PFSK-1 (cell line): ENCODE measurements around the gene HMGN4.

Source experiments
- FOXP2 ChIP-seq: optimal IDR thresholded peaks from 2 replicates; pipeline ENCODE3; 2011; ENCODE audit warnings: borderline replicate concordance, control low read depth, inconsistent platforms; ENCODE audit not compliant: insufficient read depth; ENCODE audit errors: extremely low read length, extremely low read depth
- POLR2AphosphoS5 ChIP-seq: IDR thresholded peaks from 2 replicates; pipeline ENCODE4 v1.6.1; 2012; ENCODE audit warnings: low read depth, mild to moderate bottlenecking, control low read depth, low read length, moderate library complexity
- REST ChIP-seq, 2 experiments: IDR thresholded peaks; 2 replicates each; pipeline versions ENCODE4 v1.6.1 to v1.8.0; 2011 to 2012; ENCODE audit warnings: low read depth in 2 of 2, low read length in 2 of 2, control low read depth in 1 of 2, inconsistent platforms in 1 of 2, mild to moderate bottlenecking in 1 of 2, moderate library complexity in 1 of 2; ENCODE audit not compliant: insufficient read depth in 1 of 2
- SIN3A ChIP-seq: IDR thresholded peaks from 2 replicates; pipeline ENCODE4 v1.6.1; 2012; ENCODE audit warnings: mild to moderate bottlenecking, low read length, moderate library complexity, borderline replicate concordance; ENCODE audit not compliant: insufficient read depth
- TAF1 ChIP-seq: IDR thresholded peaks from 2 replicates; pipeline ENCODE4 v1.6.1; 2012; ENCODE audit warnings: low read length, control low read depth, borderline replicate concordance; ENCODE audit not compliant: insufficient read depth

Gene HMGN4

GRCh38 chr6:26561533-26562466 lies 23.6 kb downstream of the HMGN4 start:
- TF ChIP-seq REST (IDR thresholded peaks at IDR 0.05; ENCODE audit: insufficient read depth in 1 of 2, low read depth in 2 of 2, low read length in 2 of 2) (no peak), TAF1 (no peak), POLR2AphosphoS5 (no peak), SIN3A (no peak), FOXP2 (no peak)

- TF ChIP-seq POLR2AphosphoS5: no peak
- no peak for TF ChIP-seq TAF1
Observed at GRCh38 chr6:26563488-26563887, 25.3 kb downstream of the HMGN4 start.

- TF ChIP-seq TAF1 (peak; percentile 50; the same call in 1 of the 2 replicates), FOXP2 (peak; percentile 95), POLR2AphosphoS5 (no peak), SIN3A (peak; percentile 53; the same call in 1 of the 2 replicates), REST (IDR thresholded peaks at IDR 0.05; ENCODE audit: insufficient read depth in 1 of 2, low read depth in 2 of 2, low read length in 2 of 2) (no peak)
Observed at GRCh38 chr6:26568601-26569432, 30.7 kb downstream of the HMGN4 start.

- no peak for TF ChIP-seq FOXP2
- TF ChIP-seq POLR2AphosphoS5: no peak
- TF ChIP-seq REST (IDR thresholded peaks at IDR 0.05; ENCODE audit: insufficient read depth in 1 of 2, low read depth in 2 of 2, low read length in 2 of 2): no peak
- TF ChIP-seq TAF1: no peak
- TF ChIP-seq SIN3A: no peak
Observed at GRCh38 chr6:26569433-26569764, 31.2 kb downstream of the HMGN4 start.

- TF ChIP-seq POLR2AphosphoS5 (no peak), SIN3A (no peak)
Observed at GRCh38 chr6:26570027-26570809, 32.1 kb downstream of the HMGN4 start.
